SK-N-SH (cell line): ENCODE results near the gene TEKT5.
"Not testable (repeated sequence)": the region's sequence is repeated elsewhere in the genome, so short reads cannot be mapped to it uniquely, and the experiment has no call there.

Source experiments
- CTCF ChIP-seq: fragments of 200-600 bp; sonication (generic); IDR thresholded peaks from 2 replicates; pipeline ENCODE4 v1.6.1; 2017; ENCODE audit warnings: antibody characterized with exemption, mild to moderate bottlenecking, moderate library complexity
- EP300 ChIP-seq, 2 experiments: IDR thresholded peaks; 2 replicates each; pipeline versions ENCODE4 v1.4.0 to v1.6.1; 2012; ENCODE audit warnings: borderline replicate concordance in 1 of 2, low read depth in 1 of 2, low read length in 1 of 2
- FOSL2 ChIP-seq: IDR thresholded peaks from 2 replicates; pipeline ENCODE4 v1.4.0; 2012; ENCODE audit warnings: low read depth, mild to moderate bottlenecking, moderate library complexity, borderline replicate concordance
- GATA2 ChIP-seq: sonication (generic); formaldehyde crosslinking; IDR thresholded peaks from 2 replicates; pipeline ENCODE4 v1.5.0; 2020; ENCODE audit warnings: mild to moderate bottlenecking, missing genetic modification reagents
- MAX ChIP-seq: IDR thresholded peaks from 2 replicates; pipeline ENCODE4 v1.4.0; 2012; ENCODE audit warnings: low read depth
- NFIC ChIP-seq: IDR thresholded peaks from 2 replicates; pipeline ENCODE4 v1.4.0; 2012; ENCODE audit warnings: borderline replicate concordance
- POLR2AphosphoS5 ChIP-seq: IDR thresholded peaks from 2 replicates; pipeline ENCODE4 v1.6.1; 2012; ENCODE audit warnings: low read depth, low read length
- REST ChIP-seq: IDR thresholded peaks from 2 replicates; pipeline ENCODE4 v1.6.1; 2012; ENCODE audit warnings: mild to moderate bottlenecking, low read depth, low read length, moderate library complexity
- RFX5 ChIP-seq: IDR thresholded peaks from 2 replicates; pipeline ENCODE4 v1.6.1; 2012; ENCODE audit warnings: mild to moderate bottlenecking, improper control_type of control experiment, low read length
- RXRA ChIP-seq: IDR thresholded peaks from 2 replicates; pipeline ENCODE4 v1.4.0; 2012; ENCODE audit warnings: low read depth, mild to moderate bottlenecking, borderline replicate concordance
- SMC3 ChIP-seq: IDR thresholded peaks from 2 replicates; pipeline ENCODE4 v1.6.1; 2012; ENCODE audit warnings: low read depth, low read length, improper control_type of control experiment
- TEAD4 ChIP-seq: IDR thresholded peaks from 2 replicates; pipeline ENCODE4 v1.4.0; 2012; ENCODE audit warnings: mild to moderate bottlenecking, borderline replicate concordance; ENCODE audit not compliant: insufficient read depth
- ZBTB33 ChIP-seq: IDR thresholded peaks from 2 replicates; pipeline ENCODE4 v1.4.0; 2012; ENCODE audit warnings: low read depth, borderline replicate concordance
- TF ChIP-seq, protein P1 (sequence below): IDR thresholded peaks from 2 replicates; pipeline ENCODE4 v1.4.0; 2012; ENCODE audit warnings: low read depth, borderline replicate concordance

GRCh38 chr16:10649098-10649497 lies 45.6 kb downstream of the TEKT5 start:
- TF ChIP-seq CTCF; ZBTB33; EP300 (IDR thresholded peaks at IDR 0.05; ENCODE audit: borderline replicate concordance in 1 of 2, low read depth in 1 of 2, low read length in 1 of 2); REST; FOSL2; NFIC; RXRA; SMC3; POLR2AphosphoS5; MAX; GATA2 (CRISPR knock-in tag); RFX5; TEAD4: not testable (repeated sequence)
- TF ChIP-seq, protein P1, sequence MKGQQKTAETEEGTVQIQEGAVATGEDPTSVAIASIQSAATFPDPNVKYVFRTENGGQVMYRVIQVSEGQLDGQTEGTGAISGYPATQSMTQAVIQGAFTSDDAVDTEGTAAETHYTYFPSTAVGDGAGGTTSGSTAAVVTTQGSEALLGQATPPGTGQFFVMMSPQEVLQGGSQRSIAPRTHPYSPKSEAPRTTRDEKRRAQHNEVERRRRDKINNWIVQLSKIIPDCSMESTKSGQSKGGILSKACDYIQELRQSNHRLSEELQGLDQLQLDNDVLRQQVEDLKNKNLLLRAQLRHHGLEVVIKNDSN: not testable (repeated sequence)
